AG04449 (cell line): ENCODE measurements around the gene PLPP3.
A peak's percentile ranks its signal among the peaks of the same experiment; 100 is the strongest.

Experiments
- CTCF ChIA-PET: fragments of 350-600 bp; formaldehyde crosslinking; extraction: SDS; loops from one replicate; lab custom pipeline; 2021; ENCODE audit warnings: antibody characterized with exemption; lab: Yijun Ruan, JAX
- POLR2A ChIA-PET: fragments of 400-600, 350-600 bp; formaldehyde crosslinking; extraction: SDS; loops from one replicate; lab custom pipeline; 2020; ENCODE audit warnings: antibody characterized with exemption, inconsistent platforms; lab: Yijun Ruan, JAX
- DNase-seq: peaks from one replicate; pipeline ENCODE4 v3.0.0-alpha.2; 2010; ENCODE audit warnings: low read depth, low spot score
- H3K4me3 ChIP-seq: 2 replicates; pipeline ENCODE4 v1.5.1; 2011; ENCODE audit warnings: low read depth, mild to moderate bottlenecking, control low read depth, low read length
- CTCF ChIP-seq: IDR thresholded peaks from one replicate; pipeline ENCODE4 v1.5.1; 2011; ENCODE audit warnings: mild to moderate bottlenecking, moderate library complexity, low read length, control low read depth, inconsistent platforms; ENCODE audit not compliant: insufficient read depth; ENCODE audit errors: missing control alignments

The PLPP3 gene

GRCh38 chr1:56578138-56578962, 1.0 kb downstream of the PLPP3 start:
- TF ChIP-seq CTCF, result no peak
- ChIA-PET CTCF (interaction anchor here (0.9 to 8.2 kb wide), 13 partner anchors 12 to 1240 kb away, joined by 3 to 55 read pairs (median 4); no protein-coding TSS in a partner anchor), POLR2A (interaction anchor here (1.0 to 2.0 kb wide), 8 partner anchors 101 to 1199 kb away, joined by 3 to 5 read pairs (median 4); no protein-coding TSS in a partner anchor)
- peak overlapping the region; percentile 89 for H3K4me3 ChIP-seq
- DNase-seq, result no peak

- POLR2A ChIA-PET, result interaction anchor here (1.0 to 2.0 kb wide), 5 partner anchors 496 to 1198 kb away, joined by 3 to 5 read pairs (median 3); no protein-coding TSS in a partner anchor
- TF ChIP-seq CTCF, result no peak
- DNase-seq, result no peak
- H3K4me3 ChIP-seq, result peak overlapping the region; percentile 89
- CTCF ChIA-PET, result interaction anchor here (0.7 to 8.2 kb wide), 24 partner anchors 8 to 1240 kb away, joined by 3 to 55 read pairs (median 4); no protein-coding TSS in a partner anchor
Observed at GRCh38 chr1:56577406-56578137, 1.8 kb downstream of the PLPP3 start.

GRCh38 chr1:56576880-56577405, 2.4 kb downstream of the PLPP3 start:
- CTCF ChIA-PET, result interaction anchor here (0.6 to 8.2 kb wide), 26 partner anchors 9 to 1239 kb away, joined by 3 to 55 read pairs (median 3); no protein-coding TSS in a partner anchor
- no peak for DNase-seq
- POLR2A ChIA-PET, result interaction anchor here (1.0 kb wide), 1 partner anchor 873 kb away, joined by 3 read pairs; no protein-coding TSS in a partner anchor
- H3K4me3 ChIP-seq, result peak overlapping the region; percentile 89
- TF ChIP-seq CTCF, result peak; percentile 37

GRCh38 chr1:56575865-56576264, 3.5 kb downstream of the PLPP3 start:
- DNase-seq, result no peak
- peak overlapping the region; percentile 89 for H3K4me3 ChIP-seq
- POLR2A ChIA-PET, result no interaction called here
- no peak for TF ChIP-seq CTCF
- CTCF ChIA-PET, result interaction anchor here (1.0 to 8.2 kb wide), 6 partner anchors 9 to 1293 kb away, joined by 3 to 55 read pairs (median 4); no protein-coding TSS in a partner anchor

GRCh38 chr1:56574794-56575193, 4.6 kb downstream of the PLPP3 start:
- CTCF ChIA-PET, result interaction anchor here (0.7 to 8.2 kb wide), 8 partner anchors 10 to 1292 kb away, joined by 3 to 55 read pairs (median 4); no protein-coding TSS in a partner anchor

More at GRCh38 chr1:56574794-56575193, 4.6 kb downstream of the PLPP3 start:
- POLR2A ChIA-PET, result interaction anchor here (0.7 kb wide), 1 partner anchor 856 kb away, joined by 3 read pairs; no protein-coding TSS in a partner anchor
- peak overlapping the region; percentile 2; the same call in 1 of the 2 replicates for H3K4me3 ChIP-seq
- no peak for TF ChIP-seq CTCF
- no peak for DNase-seq
